K562 (cell line): ENCODE results near the gene LST1. TPM values are rescaled to one million over a fixed set of nuclear protein-coding genes. Genes with fewer than 3 reads are reported as not detected.

Source experiments
- ATAC-seq: fragments of 200-7000 bp; cut with Tn5 transposase; 3 replicates; pipeline ENCODE4 v1.9.1; 2020; ENCODE audit warnings: moderate library complexity
- BruUV-seq: library from RNA; stranded (reverse); fragments of 400-500 nt; replicated peaks from 2 replicates; lab custom pipeline; 2021; lab: Mats Ljungman, UMichigan
- CTCF ChIA-PET: fragments of 300-600 bp; formaldehyde crosslinking; extraction: SDS; loops from one replicate; lab custom pipeline; 2021; ENCODE audit warnings: low intra/inter-chr PET ratio; lab: Yijun Ruan, JAX
- POLR2A ChIA-PET: fragments of 300-600, 350-650 bp; sonication (Branson Sonifier 250); formaldehyde crosslinking; extraction: SDS; loops from one replicate; lab custom pipeline; 2021; ENCODE audit warnings: antibody characterized with exemption, inconsistent platforms; lab: Yijun Ruan, JAX
- DNase-seq, 4 experiments: peaks; one replicate each; pipeline versions ENCODE4 v3.0.0 to v3.0.0-alpha.2; 2011 to 2018; ENCODE audit warnings: low spot score in 3 of 4, mixed read lengths in 3 of 4; ENCODE audit errors: extremely low read depth in 1 of 4
- FAIRE-seq: peaks from 2 replicates; lab custom pipeline; 2011; peaks lifted over from hg19 to GRCh38; lab: Jason Lieb, UNC
- H2AFZ ChIP-seq: 2 replicates; pipeline ENCODE4 v1.6.0; 2011; ENCODE audit warnings: low read depth, low read length, control low read depth, inconsistent platforms
- H3K27ac ChIP-seq: fragments of 200-600 bp; 3 replicates; pipeline ENCODE4 v1.8.0; 2011; ENCODE audit warnings: low read depth, mild to moderate bottlenecking, control low read depth, inconsistent platforms, low read length, moderate library complexity, mixed read lengths; ENCODE audit errors: extremely low read depth
- H3K27me3 ChIP-seq, 2 experiments: fragments of 300-600 bp in 1 of 2; 2 replicates in 1 of 2; 3 replicates in 1 of 2; pipeline versions ENCODE4 v1.6.0 to v1.8.0; 2011; ENCODE audit warnings: inconsistent platforms in 2 of 2, low read length in 2 of 2, mild to moderate bottlenecking in 1 of 2, mixed read lengths in 1 of 2, moderate library complexity in 1 of 2; ENCODE audit not compliant: control insufficient read depth in 2 of 2, insufficient read depth in 2 of 2
- H3K36me3 ChIP-seq: fragments of 300-600 bp; 3 replicates; pipeline ENCODE4 v1.8.0; 2011; ENCODE audit warnings: mild to moderate bottlenecking, low read length, inconsistent platforms; ENCODE audit not compliant: control insufficient read depth, insufficient read depth
- H3K4me1 ChIP-seq, 2 experiments: fragments of 200-600 bp in 1 of 2; replicated peaks in 1 of 2; 2 replicates in 1 of 2; 3 replicates in 1 of 2; pipeline versions ENCODE4 v1.5.1 to v1.8.0; 2011; ENCODE audit warnings: inconsistent platforms in 2 of 2, low read length in 2 of 2, mild to moderate bottlenecking in 1 of 2, mixed read lengths in 1 of 2, moderate library complexity in 1 of 2; ENCODE audit not compliant: control insufficient read depth in 2 of 2, insufficient read depth in 2 of 2
- H3K4me2 ChIP-seq: 2 replicates; pipeline ENCODE4 v1.6.1; 2011; ENCODE audit warnings: low read length, control low read depth, inconsistent platforms, mixed read lengths; ENCODE audit not compliant: insufficient read depth
- H3K4me3 ChIP-seq: fragments of 200-600 bp; sonication (generic), shearing (Covaris generic); 2 replicates; pipeline ENCODE4 v1.5.1; 2016; ENCODE audit warnings: control low read depth, inconsistent platforms
- H3K79me2 ChIP-seq: fragments of 200-600 bp; 3 replicates; pipeline ENCODE4 v1.8.0; 2011; ENCODE audit warnings: low read length, inconsistent platforms; ENCODE audit not compliant: control insufficient read depth, insufficient read depth
- H3K9ac ChIP-seq, 2 experiments: 2 replicates each; pipeline versions ENCODE4 v1.6.0 to v1.6.1; 2011; ENCODE audit warnings: low read depth in 2 of 2, low read length in 2 of 2, control low read depth in 1 of 2, inconsistent platforms in 1 of 2, mild to moderate bottlenecking in 1 of 2, mixed read lengths in 1 of 2; ENCODE audit not compliant: insufficient read depth in 1 of 2
- H3K9me1 ChIP-seq: one replicate; pipeline ENCODE4 v1.6.0; 2011; ENCODE audit warnings: inconsistent platforms, mild to moderate bottlenecking, low read length, moderate library complexity; ENCODE audit not compliant: control insufficient read depth, insufficient read depth
- H3K9me3 ChIP-seq: replicated peaks from 2 replicates; pipeline ENCODE4 v1.5.1; 2011; ENCODE audit warnings: low read depth, low read length, inconsistent platforms; ENCODE audit not compliant: control insufficient read depth, insufficient read depth
- H4K20me1 ChIP-seq: replicated peaks from 2 replicates; pipeline ENCODE4 v1.6.1; 2011; ENCODE audit warnings: low read length, inconsistent platforms, mixed read lengths; ENCODE audit not compliant: control insufficient read depth, insufficient read depth
- C11orf30 ChIP-seq: fragments of 450-650 bp; IDR thresholded peaks from 2 replicates; pipeline ENCODE4 v1.6.1; 2016; ENCODE audit warnings: low read depth, mild to moderate bottlenecking
- DPF2 ChIP-seq: fragments of 450-650 bp; IDR thresholded peaks from 2 replicates; pipeline ENCODE4 v1.6.1; 2016
- HDAC1 ChIP-seq, 2 experiments: fragments of 450-650 bp; IDR thresholded peaks; 2 replicates each; pipeline ENCODE4 v1.6.1; 2016 to 2017; ENCODE audit warnings: inconsistent platforms in 1 of 2, mild to moderate bottlenecking in 1 of 2, moderate library complexity in 1 of 2
- KAT2B ChIP-seq: IDR thresholded peaks from one replicate; pipeline ENCODE4 v1.6.1; 2012; ENCODE audit warnings: low read depth, mild to moderate bottlenecking, control low read depth, inconsistent platforms, low read length, moderate library complexity
- MAFK ChIP-seq: IDR thresholded peaks from 2 replicates; pipeline ENCODE4 v1.6.1; 2011; ENCODE audit warnings: low read length, improper control_type of control experiment
- NR2C2 ChIP-seq, 2 experiments: fragments of 200-800 bp in 1 of 2; sonication (Bioruptor generic) in 1 of 2; sonication (generic) in 1 of 2; formaldehyde crosslinking in 1 of 2; IDR thresholded peaks; 2 replicates each; pipeline versions ENCODE4 v1.6.1 to v1.8.0; 2016 to 2022; ENCODE audit warnings: mild to moderate bottlenecking in 1 of 2, missing compliant biosample characterization in 1 of 2, missing genetic modification characterization in 1 of 2, missing genetic modification reagents in 1 of 2
- SUPT5H ChIP-seq: fragments of 450-650 bp; IDR thresholded peaks from 2 replicates; pipeline ENCODE4 v1.6.1; 2016
- ZBTB26 ChIP-seq: fragments of 450-650 bp; formaldehyde crosslinking; IDR thresholded peaks from 2 replicates; pipeline ENCODE4 v1.4.0; 2022; ENCODE audit warnings: missing genetic modification characterization
- ZNF584 ChIP-seq: fragments of 200-800 bp; sonication (Bioruptor generic); IDR thresholded peaks from 2 replicates; pipeline ENCODE4 v1.6.1; 2016; ENCODE audit warnings: low read depth, mild to moderate bottlenecking, missing genetic modification characterization, missing compliant biosample characterization
- ZNF699 ChIP-seq: fragments of 250-450 bp; sonication (Bioruptor Pico); IDR thresholded peaks from 2 replicates; pipeline ENCODE4 v1.8.0; 2021; ENCODE audit warnings: mild to moderate bottlenecking, moderate library complexity; ENCODE audit not compliant: insufficient replicate concordance
- WGBS: fragments of 100-300 bp; shearing (Covaris generic); methylation state at CpG from one replicate; pipeline ENCODE4 v1.1.6; 2016; ENCODE audit warnings: low coverage, mixed read lengths; ENCODE audit not compliant: insufficient coverage; ENCODE audit errors: missing lambda C conversion rate; 5-methylcytosine and 5-hydroxymethylcytosine counted together
- in situ Hi-C: fragments of 300-500 bp; cut with MboI; formaldehyde crosslinking; loops from 4 replicates; pipeline ENCODE4 v1.15.0; 2018; ENCODE audit warnings: inconsistent platforms, mixed read lengths
- intact Hi-C: fragments of 100-400 bp; cut with micrococcal nuclease; formaldehyde crosslinking; loops from 2 replicates; pipeline ENCODE4 v1.14.2; 2022
- polyA plus RNA-seq, 8 experiments: library from polyadenylated mRNA; depleted of rRNA in 4 of 8; stranded (reverse) in 5 of 8; unstranded in 3 of 8; fragments of >200 nt; fragmentation: Nextera tagmentation in 2 of 8; fragmentation: Illumina TruSeq in 1 of 8; extraction: Ambion mirVana in 2 of 8; extraction: Trizol in 1 of 8; gene quantifications; 2 replicates each; pipeline versions ENCODE4 v1.2.1 to v1.2.3, GENCODE V29; 2011 to 2014; ENCODE audit warnings: inconsistent platforms in 1 of 8, missing spikeins in 1 of 8
- total RNA-seq, 7 experiments: library from RNA; depleted of rRNA in 6 of 7; stranded (reverse); fragments of >200 nt in 6 of 7; fragmentation: Illumina TruSeq in 2 of 7; extraction: Trizol in 2 of 7; gene quantifications; 2 replicates each; pipeline versions ENCODE4 v1.2.1 to v1.2.3, GENCODE V29; 2011 to 2021; ENCODE audit warnings: low replicate concordance in 1 of 7
- TF ChIP-seq, protein P1 (sequence below): fragments of 450-650 bp; IDR thresholded peaks from 2 replicates; pipeline ENCODE4 v1.7.1; 2018; ENCODE audit warnings: mild to moderate bottlenecking, low read depth; ENCODE audit not compliant: partially characterized antibody
- TF ChIP-seq, protein P2 (sequence below), 2 experiments: fragments of 250-450 bp in 1 of 2; fragments of 450-650 bp in 1 of 2; sonication (Bioruptor Pico) in 1 of 2; IDR thresholded peaks; 2 replicates each; pipeline versions ENCODE4 v1.6.1 to v1.8.0; 2016 to 2021; ENCODE audit warnings: mild to moderate bottlenecking in 2 of 2, moderate library complexity in 2 of 2, missing compliant biosample characterization in 1 of 2, missing genetic modification characterization in 1 of 2

Gene LST1
- total and polyA plus RNA-seq, 9 of the 15 experiments (the other 6 are each of a cell fraction or from before 2014, with no cell fraction given): 0.82 to 7.8 (median 1.7) TPM

GRCh38 chr6:31560697-31561058 lies 25.4 kb upstream of the LST1 start (continued):
- TF ChIP-seq, protein P1, sequence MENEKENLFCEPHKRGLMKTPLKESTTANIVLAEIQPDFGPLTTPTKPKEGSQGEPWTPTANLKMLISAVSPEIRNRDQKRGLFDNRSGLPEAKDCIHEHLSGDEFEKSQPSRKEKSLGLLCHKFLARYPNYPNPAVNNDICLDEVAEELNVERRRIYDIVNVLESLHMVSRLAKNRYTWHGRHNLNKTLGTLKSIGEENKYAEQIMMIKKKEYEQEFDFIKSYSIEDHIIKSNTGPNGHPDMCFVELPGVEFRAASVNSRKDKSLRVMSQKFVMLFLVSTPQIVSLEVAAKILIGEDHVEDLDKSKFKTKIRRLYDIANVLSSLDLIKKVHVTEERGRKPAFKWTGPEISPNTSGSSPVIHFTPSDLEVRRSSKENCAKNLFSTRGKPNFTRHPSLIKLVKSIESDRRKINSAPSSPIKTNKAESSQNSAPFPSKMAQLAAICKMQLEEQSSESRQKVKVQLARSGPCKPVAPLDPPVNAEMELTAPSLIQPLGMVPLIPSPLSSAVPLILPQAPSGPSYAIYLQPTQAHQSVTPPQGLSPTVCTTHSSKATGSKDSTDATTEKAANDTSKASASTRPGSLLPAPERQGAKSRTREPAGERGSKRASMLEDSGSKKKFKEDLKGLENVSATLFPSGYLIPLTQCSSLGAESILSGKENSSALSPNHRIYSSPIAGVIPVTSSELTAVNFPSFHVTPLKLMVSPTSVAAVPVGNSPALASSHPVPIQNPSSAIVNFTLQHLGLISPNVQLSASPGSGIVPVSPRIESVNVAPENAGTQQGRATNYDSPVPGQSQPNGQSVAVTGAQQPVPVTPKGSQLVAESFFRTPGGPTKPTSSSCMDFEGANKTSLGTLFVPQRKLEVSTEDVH: peak; percentile 7
- no peak for TF ChIP-seq SUPT5H

GRCh38 chr6:31567531-31568370 lies 18.3 kb upstream of the LST1 start:
- Histone ChIP-seq H3K9me3 (no peaks in the 10 kb centered on the region), H3K36me3 (no peaks in the 10 kb centered on the region), H3K27me3 (no peaks in the 10 kb centered on the region), H3K79me2 (no peaks in the 10 kb centered on the region), H3K4me3 (no peak overlapping the region), H4K20me1 (no peaks in the 10 kb centered on the region), H2AFZ (no peak overlapping the region), H3K4me1 (peaks cover 13 to 25% of the 10 kb centered on the region in 2 experiments; a peak in 4 of 5 replicates), H3K27ac (no peak overlapping the region), H3K9ac (peak overlapping the region in 1 of 2 experiments; percentile 29; a peak in 1 of 4 replicates), H3K9me1 (peaks cover 2% of the 10 kb centered on the region), H3K4me2 (no peak overlapping the region)
- CTCF ChIA-PET: no interaction called here
- 22% methylated on average over 9 of the region's 9 CpGs for WGBS
- FAIRE-seq: peak; percentile 44
- DNase-seq: peak in 1 of 4 experiments; percentile 55
- intact Hi-C loops (no loop called here), in situ Hi-C loops (no loop called here)
- no TSS peak for BruUV-seq
- peak; percentile 35; the same call in 2 of the 3 replicates for ATAC-seq
- POLR2A ChIA-PET: interaction anchor here (0.6 to 2.6 kb wide), 5 partner anchors 9 to 780 kb away, joined by 3 to 10 read pairs (median 4); partner anchors contain the start of gene LST1
- TF ChIP-seq ZNF699 (CRISPR knock-in tag) (no peak), MAFK (0 out of 2 replicates have a peak, but pooled peaks have one; percentile 24), ZBTB26 (CRISPR knock-in tag) (no peak), KAT2B (no peak), HDAC1 (IDR thresholded peaks at IDR 0.05) (peak in 1 of 2 experiments; percentile 18; a peak in 1 of 4 replicates), DPF2 (0 out of 2 replicates have a peak, but pooled peaks have one; percentile 24), NR2C2 (CRISPR knock-in tag; IDR thresholded peaks at IDR 0.05) (no peak), NR2C2 (tag; IDR thresholded peaks at IDR 0.05) (peak; percentile 67; the same call in 1 of the 2 replicates), C11orf30 (peak; percentile 84), ZNF584 (CRISPR knock-in tag) (0 out of 2 replicates have a peak, but pooled peaks have one; percentile 34)
- TF ChIP-seq, protein P2, sequence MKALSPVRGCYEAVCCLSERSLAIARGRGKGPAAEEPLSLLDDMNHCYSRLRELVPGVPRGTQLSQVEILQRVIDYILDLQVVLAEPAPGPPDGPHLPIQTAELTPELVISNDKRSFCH (CRISPR knock-in tag; IDR thresholded peaks at IDR 0.05): no peak
- TF ChIP-seq, protein P2 (tag; IDR thresholded peaks at IDR 0.05): peak; percentile 69; the same call in 1 of the 2 replicates
